SW480 (cell line): ENCODE results near the gene SCARB1.

Source experiments
- DNase-seq: peaks from one replicate; pipeline ENCODE4 v3.0.0-alpha.2; 2016; ENCODE audit warnings: low spot score

SCARB1 gene

GRCh38 chr12:124796303-124796960, 67.2 kb downstream of the SCARB1 start:
- DNase-seq, result no peak

- DNase-seq, result no peak
Measured at GRCh38 chr12:124795081-124795948, 68.3 kb downstream of the SCARB1 start.

- DNase-seq, result no peak
Measured at GRCh38 chr12:124792961-124793441, 70.7 kb downstream of the SCARB1 start.

- no peak for DNase-seq
Measured at GRCh38 chr12:124792156-124792555, 71.5 kb downstream of the SCARB1 start.

- DNase-seq, result no peak
Measured at GRCh38 chr12:124790650-124791400, 72.8 kb downstream of the SCARB1 start.

- no peak for DNase-seq
Measured at GRCh38 chr12:124788936-124789555, 74.6 kb downstream of the SCARB1 start.

- DNase-seq, result no peak
Measured at GRCh38 chr12:124786061-124786964, 77.4 kb downstream of the SCARB1 start.

- DNase-seq, result no peak
Measured at GRCh38 chr12:124784871-124785572, 78.6 kb downstream of the SCARB1 start.

- DNase-seq, result no peak
Measured at GRCh38 chr12:124783087-124783486, 80.6 kb downstream of the SCARB1 start.

- no peak for DNase-seq
Measured at GRCh38 chr12:124782132-124782531, 81.5 kb downstream of the SCARB1 start.

GRCh38 chr12:124780752-124781685, 82.6 kb downstream of the SCARB1 start:
- no peak for DNase-seq

- DNase-seq, result no peak
Measured at GRCh38 chr12:124780336-124780735, 83.3 kb downstream of the SCARB1 start.

GRCh38 chr12:124779161-124780141, 84.2 kb downstream of the SCARB1 start:
- DNase-seq, result no peak

- DNase-seq, result no peak
Measured at GRCh38 chr12:124778411-124778810, 85.3 kb downstream of the SCARB1 start.

GRCh38 chr12:124777399-124778372, 86.0 kb downstream of the SCARB1 start:
- DNase-seq, result no peak

GRCh38 chr12:124776125-124776513, 87.5 kb downstream of the SCARB1 start:
- no peak for DNase-seq
